Erythroblast (primary cell): ENCODE data around the gene RPH3AL.

Experiments used
- GATA1 ChIP-seq: IDR thresholded peaks from 2 replicates; pipeline ENCODE4 v1.6.1; 2011; ENCODE audit warnings: low read depth, mild to moderate bottlenecking, control low read depth, low read length, moderate library complexity
- POLR2A ChIP-seq: IDR thresholded peaks from 2 replicates; pipeline ENCODE4 v1.6.1; 2011; ENCODE audit warnings: mild to moderate bottlenecking, low read length

- no peak for TF ChIP-seq POLR2A
- TF ChIP-seq GATA1 = no peak
Observed at GRCh38 chr17:237406-237955, 115.1 kb downstream of the RPH3AL start.
